ENCODE data around the gene SELENOM. TPM values are rescaled to one million over a fixed set of nuclear protein-coding genes. Genes with fewer than 3 reads are reported as not detected.
A peak's percentile ranks its signal among the peaks of the same experiment; 100 is the strongest.

SELENOM gene
- total and polyA plus RNA-seq, 4 donors: 368 to 1,228 (median 666) TPM

DNA sequence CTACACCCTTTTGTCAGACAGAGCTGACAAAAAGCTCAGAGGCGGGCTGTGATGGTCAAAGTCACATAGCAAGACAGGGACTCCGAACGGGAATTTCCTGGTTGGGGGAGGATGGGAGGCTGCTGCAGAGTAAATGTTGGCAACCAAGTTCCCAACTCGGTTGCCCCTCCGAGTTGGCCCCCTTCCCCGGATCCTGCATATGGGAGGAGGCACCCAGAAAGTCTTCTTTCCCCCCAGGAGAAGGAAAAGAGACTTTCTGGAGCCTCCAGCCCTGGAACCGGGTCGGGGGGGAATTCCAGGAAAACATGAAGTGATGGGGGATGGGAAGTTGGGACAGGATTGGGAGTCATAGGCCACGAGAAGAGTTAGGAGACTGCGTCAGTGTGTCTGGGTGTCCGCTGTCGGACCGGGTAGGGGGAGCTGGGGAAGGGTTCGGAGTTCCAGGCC lies 614 bp downstream of the SELENOM start:
- H3K27me3 ChIP-seq (ENCODE audit: control insufficient read depth in 1 of 2, insufficient read depth in 2 of 2, low read length in 1 of 2): no peaks in the 10 kb centered on the region
- H3K9me3 ChIP-seq (ENCODE audit: control insufficient read depth, low read length): no peaks in the 10 kb centered on the region
- DNase-seq: no peak
- intact Hi-C loops (cut with DNase I): loop anchor here (2.0 to 5.0 kb wide), 5 partner anchors 16 to 126 kb away; no protein-coding TSS in a partner anchor
- no peaks in the 10 kb centered on the region for H3K36me3 ChIP-seq (ENCODE audit: control insufficient read depth in 1 of 2, insufficient read depth in 2 of 2, low read length in 1 of 2)
- peak overlapping the region; percentile 53 to 90 for H3K4me3 ChIP-seq (ENCODE audit: low read length in 2 of 2)
- WGBS, 2 donors: 0 to 4% methylated on average over 13 to 14 of the region's 14 CpGs
- ATAC-seq (ENCODE audit: low FRiP score): peak; percentile 15
- peak overlapping the region; percentile 58 to 98 for H3K27ac ChIP-seq (ENCODE audit: low read depth in 1 of 2, low read length in 2 of 2)
- H3K4me1 ChIP-seq (ENCODE audit: control insufficient read depth in 1 of 2, insufficient read depth in 2 of 2, low read length in 2 of 2): no peaks in the 10 kb centered on the region

DNA sequence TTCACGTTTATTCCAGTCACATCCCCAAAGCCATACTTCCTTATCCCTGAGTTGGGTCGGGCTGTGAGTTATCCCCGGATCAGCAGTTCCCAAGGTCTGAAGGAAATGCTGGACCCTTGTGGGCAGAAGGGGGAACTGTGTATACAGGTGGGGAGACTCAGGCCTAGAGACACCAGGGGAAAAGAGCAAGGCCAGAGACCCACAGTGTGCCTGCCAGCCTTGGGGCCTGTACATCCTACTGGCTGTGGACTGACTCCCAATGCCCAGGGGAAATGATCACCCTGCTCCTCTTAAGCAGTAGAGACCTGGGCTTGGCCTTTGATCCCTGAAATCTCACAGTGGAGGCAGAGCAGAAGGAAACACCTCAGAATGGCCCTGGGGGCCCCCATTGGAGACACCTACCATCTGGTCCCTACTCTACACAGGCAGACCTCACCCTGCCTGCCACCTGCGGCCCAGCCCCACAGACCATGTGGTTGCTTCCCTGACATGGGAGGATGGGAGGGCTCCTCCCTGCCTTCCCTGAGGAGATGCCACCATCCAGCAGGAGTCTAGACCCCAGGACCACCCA lies 1.3 kb downstream of the SELENOM start:
- Histone ChIP-seq H3K36me3 (ENCODE audit: control insufficient read depth in 1 of 2, insufficient read depth in 2 of 2, low read length in 1 of 2) (no peaks in the 10 kb centered on the region), H3K4me1 (ENCODE audit: control insufficient read depth in 1 of 2, insufficient read depth in 2 of 2, low read length in 2 of 2) (no peaks in the 10 kb centered on the region), H3K4me3 (ENCODE audit: low read length in 2 of 2) (peak overlapping the region; percentile 53 to 90), H3K27me3 (ENCODE audit: control insufficient read depth in 1 of 2, insufficient read depth in 2 of 2, low read length in 1 of 2) (no peaks in the 10 kb centered on the region), H3K9me3 (ENCODE audit: control insufficient read depth, low read length) (no peaks in the 10 kb centered on the region), H3K27ac (ENCODE audit: low read depth in 1 of 2, low read length in 2 of 2) (peak overlapping the region; percentile 58 to 98)
- DNase-seq (peak in 1 of 2 donors; percentile 50), ATAC-seq (ENCODE audit: low FRiP score) (no peak)
- intact Hi-C loops (cut with DNase I): loop anchor here (2.0 to 5.0 kb wide), 5 partner anchors 15 to 126 kb away; no protein-coding TSS in a partner anchor
- WGBS, 2 donors: 7 to 12% methylated on average over 4 of the region's 4 CpGs

DNA sequence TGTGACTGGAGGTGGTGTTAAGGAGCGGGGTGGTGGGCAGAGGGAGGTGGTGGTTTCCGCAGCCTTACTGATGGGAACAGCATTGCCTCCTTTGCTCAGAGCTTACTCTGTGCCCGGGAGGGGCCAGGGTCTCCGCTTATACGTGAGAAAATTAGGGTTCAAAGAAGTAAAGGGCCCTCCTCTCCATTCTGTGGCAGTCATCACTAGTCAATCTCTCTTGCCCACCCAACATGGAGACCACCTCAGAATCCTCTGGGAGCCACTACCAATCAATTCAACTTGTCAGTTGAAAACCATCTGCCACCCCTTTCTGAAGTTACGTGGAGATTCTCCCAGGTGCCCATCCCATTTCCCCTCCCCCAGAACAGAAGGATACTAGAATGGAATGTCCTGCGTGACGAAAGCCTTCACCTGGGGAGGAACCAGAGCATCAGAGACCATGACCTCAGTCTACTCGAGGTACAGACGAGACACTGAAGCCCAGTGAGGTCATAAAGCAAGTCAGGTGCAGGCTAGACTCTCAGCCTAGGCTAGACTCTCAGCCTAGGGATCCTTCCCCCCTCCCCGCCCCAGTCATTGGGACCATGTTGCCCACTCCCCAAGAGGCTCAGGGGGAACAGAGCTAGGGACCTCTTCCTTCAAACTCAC lies 2.0 kb downstream of the SELENOM start:
- peak overlapping the region; percentile 53 to 90 for H3K4me3 ChIP-seq (ENCODE audit: low read length in 2 of 2)
- 41% methylated on average over 11 of the region's 11 CpGs for WGBS, 2 donors
- peak overlapping the region in 1 of 2 donors; percentile 46 for H3K27ac ChIP-seq (ENCODE audit: low read depth in 1 of 2, low read length in 2 of 2)

DNA sequence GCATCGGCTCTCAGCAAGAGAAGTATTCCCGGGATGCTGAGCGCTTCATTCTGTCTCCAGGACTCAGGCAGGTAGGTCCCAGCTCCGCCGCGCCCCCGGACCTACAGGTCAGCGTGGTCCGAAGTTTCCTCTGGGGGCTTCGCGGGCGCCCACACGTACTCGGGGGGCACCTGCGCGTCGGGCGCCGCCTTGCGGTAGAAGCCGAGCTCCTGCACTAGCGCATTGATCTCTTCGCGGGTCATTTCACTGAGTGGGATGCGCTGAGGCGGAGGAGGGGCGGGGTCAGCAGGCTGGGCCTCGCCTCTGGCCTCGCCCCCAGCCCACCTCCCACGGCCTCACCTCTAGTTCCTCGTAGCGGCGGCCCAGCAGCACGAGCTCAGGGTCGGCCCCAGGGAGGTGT lies 2.5 kb downstream of the SELENOM start:
- no peak overlapping the region for H3K4me3 ChIP-seq (ENCODE audit: low read length in 2 of 2)
- no peak for ATAC-seq (ENCODE audit: low FRiP score)
- intact Hi-C loops (cut with DNase I): loop anchor here (5.0 kb wide), 3 partner anchors 42 to 127 kb away; no protein-coding TSS in a partner anchor
- peak; percentile 55 to 81 for DNase-seq
- no peaks in the 10 kb centered on the region for H3K27me3 ChIP-seq (ENCODE audit: control insufficient read depth in 1 of 2, insufficient read depth in 2 of 2, low read length in 1 of 2)
- no peaks in the 10 kb centered on the region for H3K9me3 ChIP-seq (ENCODE audit: control insufficient read depth, low read length)
- H3K4me1 ChIP-seq (ENCODE audit: control insufficient read depth in 1 of 2, insufficient read depth in 2 of 2, low read length in 2 of 2): no peaks in the 10 kb centered on the region
- 31 to 41% methylated on average over 33 to 35 of the region's 35 CpGs for WGBS, 2 donors
- peak overlapping the region in 1 of 2 donors; percentile 3 for H3K27ac ChIP-seq (ENCODE audit: low read depth in 1 of 2, low read length in 2 of 2)
- peaks cover 0 to 2% of the 10 kb centered on the region in 2 donors for H3K36me3 ChIP-seq (ENCODE audit: control insufficient read depth in 1 of 2, insufficient read depth in 2 of 2, low read length in 1 of 2)

More for the DNA sequence above, 2.0 kb downstream of the SELENOM start:
- DNase-seq (peak in 1 of 2 donors; percentile 49), ATAC-seq (ENCODE audit: low FRiP score) (no peak)
- no peaks in the 10 kb centered on the region for H3K27me3 ChIP-seq (ENCODE audit: control insufficient read depth in 1 of 2, insufficient read depth in 2 of 2, low read length in 1 of 2)
- H3K9me3 ChIP-seq (ENCODE audit: control insufficient read depth, low read length): no peaks in the 10 kb centered on the region
- intact Hi-C loops (cut with DNase I): loop anchor here (5.0 kb wide), 3 partner anchors 42 to 127 kb away; no protein-coding TSS in a partner anchor
- H3K4me1 ChIP-seq (ENCODE audit: control insufficient read depth in 1 of 2, insufficient read depth in 2 of 2, low read length in 2 of 2): no peaks in the 10 kb centered on the region
- H3K36me3 ChIP-seq (ENCODE audit: control insufficient read depth in 1 of 2, insufficient read depth in 2 of 2, low read length in 1 of 2): no peaks in the 10 kb centered on the region

DNA sequence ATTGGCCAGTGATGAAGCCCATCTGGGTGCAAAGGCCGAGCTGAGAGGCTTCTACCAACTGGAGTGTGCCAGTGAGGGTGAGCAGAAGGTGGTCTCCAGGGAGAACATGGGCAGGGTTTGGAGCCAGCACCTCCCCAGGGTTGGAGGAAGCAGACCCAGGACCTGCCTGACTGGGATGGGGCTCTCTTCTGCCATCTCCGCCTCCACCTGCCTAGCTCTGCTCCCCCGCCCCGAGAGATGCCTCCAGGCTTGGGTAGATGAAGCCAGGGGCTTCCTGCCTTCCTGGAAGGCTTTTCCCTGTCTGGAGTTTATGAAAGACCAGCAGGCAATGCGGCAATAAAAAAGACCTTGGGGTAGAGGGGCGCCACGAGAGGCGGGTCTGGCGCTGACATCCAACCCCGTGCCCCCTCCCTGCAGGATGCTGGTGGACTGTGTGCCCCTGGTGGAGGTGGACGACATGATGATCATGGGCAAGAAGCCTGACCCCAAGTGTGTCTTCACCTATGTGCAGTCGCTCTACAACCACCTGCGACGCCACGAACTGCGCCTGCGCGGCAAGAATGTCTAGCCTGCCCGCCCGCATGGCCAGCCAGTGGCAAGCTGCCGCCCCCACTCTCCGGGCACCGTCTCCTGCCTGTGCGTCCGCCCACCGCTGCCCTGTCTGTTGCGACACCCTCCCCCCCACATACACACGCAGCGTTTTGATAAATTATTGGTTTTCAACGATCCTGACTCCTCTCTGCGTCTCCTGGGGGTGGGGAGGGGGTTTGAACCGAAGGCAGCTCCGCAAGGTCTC lies 3.3 kb downstream of the SELENOM start:
- peak overlapping the region in 1 of 2 donors; percentile 4 for H3K27ac ChIP-seq (ENCODE audit: low read depth in 1 of 2, low read length in 2 of 2)

DNA sequence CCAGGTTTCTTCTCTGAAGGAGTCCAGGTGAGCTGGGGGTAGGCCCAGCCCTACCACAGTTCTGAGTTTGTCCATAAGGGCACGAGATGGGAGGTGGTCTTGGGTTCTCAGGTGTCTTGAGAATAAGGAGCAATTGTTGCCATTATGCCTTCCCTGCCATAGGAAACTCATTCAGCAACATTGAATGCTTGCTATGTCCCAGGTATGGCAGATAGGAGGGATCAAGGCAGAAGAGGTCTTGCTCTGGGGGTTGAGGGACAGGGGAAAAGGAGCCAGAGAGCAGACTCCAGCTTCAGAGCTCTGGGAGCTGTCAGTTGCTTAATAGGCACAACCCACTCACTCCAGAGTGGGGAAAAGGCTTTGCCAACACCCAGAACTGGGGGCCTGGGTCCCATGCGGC lies 4.3 kb downstream of the SELENOM start:
- no peak for DNase-seq
- Histone ChIP-seq H3K27ac (ENCODE audit: low read depth in 1 of 2, low read length in 2 of 2) (peak overlapping the region; percentile 63 to 81), H3K9me3 (ENCODE audit: control insufficient read depth, low read length) (no peaks in the 10 kb centered on the region), H3K4me1 (ENCODE audit: control insufficient read depth in 1 of 2, insufficient read depth in 2 of 2, low read length in 2 of 2) (no peaks in the 10 kb centered on the region), H3K27me3 (ENCODE audit: control insufficient read depth in 1 of 2, insufficient read depth in 2 of 2, low read length in 1 of 2) (no peaks in the 10 kb centered on the region), H3K4me3 (ENCODE audit: low read length in 2 of 2) (no peak overlapping the region), H3K36me3 (ENCODE audit: control insufficient read depth in 1 of 2, insufficient read depth in 2 of 2, low read length in 1 of 2) (peaks cover 8% of the 10 kb centered on the region in 2 donors)
- no peak for ATAC-seq (ENCODE audit: low FRiP score)
- 56 to 65% methylated on average over 2 of the region's 2 CpGs for WGBS, 2 donors
- intact Hi-C loops (cut with DNase I): no loop called here

More for the DNA sequence above, 3.3 kb downstream of the SELENOM start:
- Histone ChIP-seq H3K4me1 (ENCODE audit: control insufficient read depth in 1 of 2, insufficient read depth in 2 of 2, low read length in 2 of 2) (no peaks in the 10 kb centered on the region), H3K36me3 (ENCODE audit: control insufficient read depth in 1 of 2, insufficient read depth in 2 of 2, low read length in 1 of 2) (peaks cover 6 to 8% of the 10 kb centered on the region in 2 donors), H3K27me3 (ENCODE audit: control insufficient read depth in 1 of 2, insufficient read depth in 2 of 2, low read length in 1 of 2) (no peaks in the 10 kb centered on the region), H3K4me3 (ENCODE audit: low read length in 2 of 2) (no peak overlapping the region), H3K9me3 (ENCODE audit: control insufficient read depth, low read length) (no peaks in the 10 kb centered on the region)
- DNase-seq (peak; percentile 78 to 88), ATAC-seq (ENCODE audit: low FRiP score) (no peak)
- 37 to 46% methylated on average over 33 of the region's 33 CpGs for WGBS, 2 donors
- intact Hi-C loops (cut with DNase I): no loop called here

DNA sequence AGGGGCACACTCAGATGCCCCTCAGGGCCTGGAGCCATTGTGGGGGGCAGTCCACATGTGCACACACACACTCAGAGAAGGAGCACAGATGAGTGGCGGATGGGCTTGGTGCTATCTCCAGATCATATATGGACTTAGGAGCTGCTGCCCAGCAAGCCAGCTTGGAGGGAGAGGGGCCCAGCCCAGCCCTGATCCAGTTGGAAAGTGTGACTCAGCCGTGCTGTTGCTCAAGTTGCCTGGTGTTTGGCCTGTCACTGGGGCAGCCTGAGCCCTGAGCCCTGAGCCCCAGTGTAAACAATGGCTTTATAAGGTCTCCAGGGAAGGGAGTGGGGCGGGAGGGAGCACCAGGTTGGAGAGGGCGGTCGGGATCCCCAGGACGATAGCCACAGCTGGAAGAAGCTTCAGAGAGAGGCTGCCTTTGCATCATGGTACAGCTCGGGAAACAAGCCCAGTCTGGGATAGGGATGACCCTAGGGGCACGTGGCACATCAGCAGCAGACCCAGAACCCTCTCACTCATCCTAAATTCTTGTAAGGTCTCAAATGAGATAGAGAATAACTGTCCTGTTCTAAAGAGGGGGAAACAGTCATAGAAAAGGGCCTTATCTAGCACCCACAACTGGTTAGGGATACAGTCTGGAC lies 4.8 kb downstream of the SELENOM start:
- WGBS, 2 donors: 6 to 16% methylated on average over 8 of the region's 8 CpGs
- Histone ChIP-seq H3K4me3 (ENCODE audit: low read length in 2 of 2) (no peak overlapping the region), H3K27ac (ENCODE audit: low read depth in 1 of 2, low read length in 2 of 2) (peak overlapping the region; percentile 63 to 81), H3K36me3 (ENCODE audit: control insufficient read depth in 1 of 2, insufficient read depth in 2 of 2, low read length in 1 of 2) (peaks cover 8 to 11% of the 10 kb centered on the region in 2 donors), H3K4me1 (ENCODE audit: control insufficient read depth in 1 of 2, insufficient read depth in 2 of 2, low read length in 2 of 2) (no peaks in the 10 kb centered on the region), H3K27me3 (ENCODE audit: control insufficient read depth in 1 of 2, insufficient read depth in 2 of 2, low read length in 1 of 2) (no peaks in the 10 kb centered on the region), H3K9me3 (ENCODE audit: control insufficient read depth, low read length) (no peaks in the 10 kb centered on the region)
- intact Hi-C loops (cut with DNase I): no loop called here
- peak; percentile 92 to 94 for DNase-seq
- ATAC-seq (ENCODE audit: low FRiP score): peak; percentile 74

Data from aorta (tissue), 5 donors.